HepG2 (cell line): Measurements from ENCODE around the gene RSL1D1. TPM values are rescaled to one million over a fixed set of nuclear protein-coding genes. Genes with fewer than 3 reads are reported as not detected.

ENCODE experiments used
- CENPX ChIP-seq: sonication (generic); formaldehyde crosslinking; IDR thresholded peaks from 2 replicates; pipeline ENCODE4 v1.9.0; 2021; ENCODE audit warnings: mild to moderate bottlenecking, missing genetic modification reagents, moderate library complexity
- FOSL2 ChIP-seq: sonication (generic); formaldehyde crosslinking; IDR thresholded peaks from 2 replicates; pipeline ENCODE4 v1.4.0; 2020; ENCODE audit warnings: missing genetic modification reagents
- FOXJ3 ChIP-seq: sonication (generic); formaldehyde crosslinking; IDR thresholded peaks from 2 replicates; pipeline ENCODE4 v1.4.0; 2020; ENCODE audit warnings: missing genetic modification reagents, mild to moderate bottlenecking, borderline replicate concordance
- KLF11 ChIP-seq: IDR thresholded peaks from 2 replicates; pipeline ENCODE4 v1.6.1; 2016; ENCODE audit warnings: missing compliant biosample characterization
- MIXL1 ChIP-seq: IDR thresholded peaks from 2 replicates; pipeline ENCODE4 v1.6.1; 2016
- MXD3 ChIP-seq: IDR thresholded peaks from 2 replicates; pipeline ENCODE4 v1.6.1; 2016; ENCODE audit warnings: mild to moderate bottlenecking, missing biosample characterization, missing genetic modification reagents
- MYC ChIP-seq: sonication (generic); formaldehyde crosslinking; IDR thresholded peaks from 2 replicates; pipeline ENCODE4 v1.9.0; 2021; ENCODE audit warnings: missing genetic modification reagents, borderline replicate concordance
- NCOA1 ChIP-seq: sonication (generic); formaldehyde crosslinking; IDR thresholded peaks from 2 replicates; pipeline ENCODE4 v1.9.0; 2021; ENCODE audit warnings: missing genetic modification reagents
- THYN1 ChIP-seq: sonication (generic); formaldehyde crosslinking; IDR thresholded peaks from 2 replicates; pipeline ENCODE4 v1.8.1; 2023; ENCODE audit warnings: low read depth, mild to moderate bottlenecking, moderate library complexity, missing genetic modification reagents, borderline replicate concordance
- ZIK1 ChIP-seq: sonication (generic); formaldehyde crosslinking; IDR thresholded peaks from 2 replicates; pipeline ENCODE4 v1.5.0; 2020; ENCODE audit warnings: mild to moderate bottlenecking, low read depth, missing genetic modification reagents, borderline replicate concordance
- ZNF138 ChIP-seq: sonication (generic); formaldehyde crosslinking; IDR thresholded peaks from 2 replicates; pipeline ENCODE4 v1.5.0; 2020; ENCODE audit warnings: mild to moderate bottlenecking, low read depth, missing genetic modification reagents
- ZNF207 ChIP-seq: fragments of 450-650 bp; IDR thresholded peaks from 2 replicates; pipeline ENCODE4 v1.6.1; 2016; ENCODE audit warnings: antibody characterized with exemption, borderline replicate concordance
- ZNF530 ChIP-seq: sonication (generic); formaldehyde crosslinking; IDR thresholded peaks from 2 replicates; pipeline ENCODE4 v1.5.0; 2020; ENCODE audit warnings: low read depth, mild to moderate bottlenecking, missing genetic modification reagents
- ZNF567 ChIP-seq: sonication (generic); formaldehyde crosslinking; IDR thresholded peaks from 2 replicates; pipeline ENCODE4 v1.8.1; 2023; ENCODE audit warnings: mild to moderate bottlenecking, missing genetic modification reagents, borderline replicate concordance
- ZNF570 ChIP-seq: sonication (generic); formaldehyde crosslinking; IDR thresholded peaks from 2 replicates; pipeline ENCODE4 v1.4.0; 2020; ENCODE audit warnings: mild to moderate bottlenecking, missing genetic modification reagents, borderline replicate concordance
- ZNF740 ChIP-seq: sonication (generic); formaldehyde crosslinking; IDR thresholded peaks from 2 replicates; pipeline ENCODE4 v1.4.0; 2020; ENCODE audit warnings: missing genetic modification reagents
- ZNF775 ChIP-seq: sonication (generic); formaldehyde crosslinking; IDR thresholded peaks from 2 replicates; pipeline ENCODE4 v1.4.0; 2020; ENCODE audit warnings: missing genetic modification reagents, mild to moderate bottlenecking, moderate library complexity, borderline replicate concordance
- polyA plus RNA-seq, 8 experiments: library from polyadenylated mRNA; depleted of rRNA in 3 of 8; stranded (reverse) in 7 of 8; unstranded in 1 of 8; fragments of >200 nt; fragmentation: Illumina TruSeq in 4 of 8; extraction: Trizol in 4 of 8; gene quantifications; 2 replicates each; pipeline versions ENCODE4 v1.2.1 to v1.2.3, GENCODE V29; 2011 to 2016; ENCODE audit warnings: low read depth in 4 of 8, missing spikeins in 1 of 8, mixed read lengths in 1 of 8; ENCODE audit not compliant: insufficient read depth in 1 of 8
- total RNA-seq, 5 experiments: library from RNA; depleted of rRNA; stranded (reverse); fragments of >200 nt; fragmentation: Illumina TruSeq; extraction: Trizol; gene quantifications; 2 replicates each; pipeline ENCODE4 v1.2.3, GENCODE V29; 2016; ENCODE audit warnings: low read depth in 1 of 5
- TF ChIP-seq, protein P1 (sequence below): sonication (generic); formaldehyde crosslinking; IDR thresholded peaks from 2 replicates; pipeline ENCODE4 v1.4.0; 2020; ENCODE audit warnings: missing genetic modification reagents, borderline replicate concordance
- TF ChIP-seq, protein P2 (sequence below): sonication (generic); formaldehyde crosslinking; IDR thresholded peaks from 2 replicates; pipeline ENCODE4 v1.4.0; 2020; ENCODE audit warnings: missing genetic modification reagents
- TF ChIP-seq, protein P3 (sequence below): sonication (generic); formaldehyde crosslinking; IDR thresholded peaks from 2 replicates; pipeline ENCODE4 v1.9.0; 2022; ENCODE audit warnings: missing genetic modification reagents, mild to moderate bottlenecking, borderline replicate concordance

RSL1D1 gene
- total and polyA plus RNA-seq, 2 of the 13 experiments (the other 11 are each of a cell fraction or from before 2014, with no cell fraction given) = 187 to 343 TPM

DNA sequence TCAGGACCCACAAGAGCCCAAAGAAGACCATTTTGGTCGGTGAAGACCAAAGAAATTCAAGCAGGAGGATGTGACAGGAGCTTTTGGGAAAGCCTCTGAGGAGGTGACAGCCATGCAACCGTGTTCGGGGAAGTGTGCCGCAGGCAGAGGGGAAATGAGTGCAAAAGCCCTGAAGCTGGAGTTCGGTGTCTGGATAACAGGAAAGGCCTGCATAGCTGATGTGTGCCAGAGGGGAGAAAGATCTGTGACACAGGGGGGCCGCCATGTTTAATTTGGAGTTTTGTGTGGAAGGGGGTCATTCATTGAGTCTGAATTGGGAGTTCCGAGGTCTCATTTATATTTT is 53.4 kb downstream of the RSL1D1 start (continued):
- TF ChIP-seq NCOA1 (CRISPR knock-in tag) (no peak), ZNF775 (CRISPR knock-in tag) (no peak), ZNF138 (CRISPR knock-in tag) (no peak), MXD3 (CRISPR knock-in tag) (no peak), FOSL2 (0 out of 2 replicates have a peak, but pooled peaks have one; percentile 4), KLF11 (CRISPR knock-in tag) (no peak), MIXL1 (CRISPR knock-in tag) (no peak), MYC (no peak), ZIK1 (CRISPR knock-in tag) (no peak), THYN1 (CRISPR knock-in tag) (no peak), ZNF740 (CRISPR knock-in tag) (no peak), ZNF207 (no peak), ZNF567 (no peak), FOXJ3 (no peak), ZNF530 (no peak), CENPX (CRISPR knock-in tag) (no peak), ZNF570 (no peak)
- TF ChIP-seq, protein P1, sequence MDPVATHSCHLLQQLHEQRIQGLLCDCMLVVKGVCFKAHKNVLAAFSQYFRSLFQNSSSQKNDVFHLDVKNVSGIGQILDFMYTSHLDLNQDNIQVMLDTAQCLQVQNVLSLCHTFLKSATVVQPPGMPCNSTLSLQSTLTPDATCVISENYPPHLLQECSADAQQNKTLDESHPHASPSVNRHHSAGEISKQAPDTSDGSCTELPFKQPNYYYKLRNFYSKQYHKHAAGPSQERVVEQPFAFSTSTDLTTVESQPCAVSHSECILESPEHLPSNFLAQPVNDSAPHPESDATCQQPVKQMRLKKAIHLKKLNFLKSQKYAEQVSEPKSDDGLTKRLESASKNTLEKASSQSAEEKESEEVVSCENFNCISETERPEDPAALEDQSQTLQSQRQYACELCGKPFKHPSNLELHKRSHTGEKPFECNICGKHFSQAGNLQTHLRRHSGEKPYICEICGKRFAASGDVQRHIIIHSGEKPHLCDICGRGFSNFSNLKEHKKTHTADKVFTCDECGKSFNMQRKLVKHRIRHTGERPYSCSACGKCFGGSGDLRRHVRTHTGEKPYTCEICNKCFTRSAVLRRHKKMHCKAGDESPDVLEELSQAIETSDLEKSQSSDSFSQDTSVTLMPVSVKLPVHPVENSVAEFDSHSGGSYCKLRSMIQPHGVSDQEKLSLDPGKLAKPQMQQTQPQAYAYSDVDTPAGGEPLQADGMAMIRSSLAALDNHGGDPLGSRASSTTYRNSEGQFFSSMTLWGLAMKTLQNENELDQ (CRISPR knock-in tag) = no peak
- TF ChIP-seq, protein P2, sequence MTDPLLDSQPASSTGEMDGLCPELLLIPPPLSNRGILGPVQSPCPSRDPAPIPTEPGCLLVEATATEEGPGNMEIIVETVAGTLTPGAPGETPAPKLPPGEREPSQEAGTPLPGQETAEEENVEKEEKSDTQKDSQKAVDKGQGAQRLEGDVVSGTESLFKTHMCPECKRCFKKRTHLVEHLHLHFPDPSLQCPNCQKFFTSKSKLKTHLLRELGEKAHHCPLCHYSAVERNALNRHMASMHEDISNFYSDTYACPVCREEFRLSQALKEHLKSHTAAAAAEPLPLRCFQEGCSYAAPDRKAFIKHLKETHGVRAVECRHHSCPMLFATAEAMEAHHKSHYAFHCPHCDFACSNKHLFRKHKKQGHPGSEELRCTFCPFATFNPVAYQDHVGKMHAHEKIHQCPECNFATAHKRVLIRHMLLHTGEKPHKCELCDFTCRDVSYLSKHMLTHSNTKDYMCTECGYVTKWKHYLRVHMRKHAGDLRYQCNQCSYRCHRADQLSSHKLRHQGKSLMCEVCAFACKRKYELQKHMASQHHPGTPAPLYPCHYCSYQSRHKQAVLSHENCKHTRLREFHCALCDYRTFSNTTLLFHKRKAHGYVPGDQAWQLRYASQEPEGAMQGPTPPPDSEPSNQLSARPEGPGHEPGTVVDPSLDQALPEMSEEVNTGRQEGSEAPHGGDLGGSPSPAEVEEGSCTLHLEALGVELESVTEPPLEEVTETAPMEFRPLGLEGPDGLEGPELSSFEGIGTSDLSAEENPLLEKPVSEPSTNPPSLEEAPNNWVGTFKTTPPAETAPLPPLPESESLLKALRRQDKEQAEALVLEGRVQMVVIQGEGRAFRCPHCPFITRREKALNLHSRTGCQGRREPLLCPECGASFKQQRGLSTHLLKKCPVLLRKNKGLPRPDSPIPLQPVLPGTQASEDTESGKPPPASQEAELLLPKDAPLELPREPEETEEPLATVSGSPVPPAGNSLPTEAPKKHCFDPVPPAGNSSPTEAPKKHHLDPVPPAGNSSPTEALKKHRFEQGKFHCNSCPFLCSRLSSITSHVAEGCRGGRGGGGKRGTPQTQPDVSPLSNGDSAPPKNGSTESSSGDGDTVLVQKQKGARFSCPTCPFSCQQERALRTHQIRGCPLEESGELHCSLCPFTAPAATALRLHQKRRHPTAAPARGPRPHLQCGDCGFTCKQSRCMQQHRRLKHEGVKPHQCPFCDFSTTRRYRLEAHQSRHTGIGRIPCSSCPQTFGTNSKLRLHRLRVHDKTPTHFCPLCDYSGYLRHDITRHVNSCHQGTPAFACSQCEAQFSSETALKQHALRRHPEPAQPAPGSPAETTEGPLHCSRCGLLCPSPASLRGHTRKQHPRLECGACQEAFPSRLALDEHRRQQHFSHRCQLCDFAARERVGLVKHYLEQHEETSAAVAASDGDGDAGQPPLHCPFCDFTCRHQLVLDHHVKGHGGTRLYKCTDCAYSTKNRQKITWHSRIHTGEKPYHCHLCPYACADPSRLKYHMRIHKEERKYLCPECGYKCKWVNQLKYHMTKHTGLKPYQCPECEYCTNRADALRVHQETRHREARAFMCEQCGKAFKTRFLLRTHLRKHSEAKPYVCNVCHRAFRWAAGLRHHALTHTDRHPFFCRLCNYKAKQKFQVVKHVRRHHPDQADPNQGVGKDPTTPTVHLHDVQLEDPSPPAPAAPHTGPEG = no peak
- TF ChIP-seq, protein P3, sequence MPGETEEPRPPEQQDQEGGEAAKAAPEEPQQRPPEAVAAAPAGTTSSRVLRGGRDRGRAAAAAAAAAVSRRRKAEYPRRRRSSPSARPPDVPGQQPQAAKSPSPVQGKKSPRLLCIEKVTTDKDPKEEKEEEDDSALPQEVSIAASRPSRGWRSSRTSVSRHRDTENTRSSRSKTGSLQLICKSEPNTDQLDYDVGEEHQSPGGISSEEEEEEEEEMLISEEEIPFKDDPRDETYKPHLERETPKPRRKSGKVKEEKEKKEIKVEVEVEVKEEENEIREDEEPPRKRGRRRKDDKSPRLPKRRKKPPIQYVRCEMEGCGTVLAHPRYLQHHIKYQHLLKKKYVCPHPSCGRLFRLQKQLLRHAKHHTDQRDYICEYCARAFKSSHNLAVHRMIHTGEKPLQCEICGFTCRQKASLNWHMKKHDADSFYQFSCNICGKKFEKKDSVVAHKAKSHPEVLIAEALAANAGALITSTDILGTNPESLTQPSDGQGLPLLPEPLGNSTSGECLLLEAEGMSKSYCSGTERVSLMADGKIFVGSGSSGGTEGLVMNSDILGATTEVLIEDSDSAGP (CRISPR knock-in tag) = peak; percentile 12; the same call in 1 of the 2 replicates
